PC-9 (cell line): ENCODE results near the gene TCL1B.

Source experiments
- CTCF ChIP-seq: fragments of 200-600 bp; sonication (generic); conservative IDR thresholded peaks from 2 replicates; pipeline ENCODE4 v1.6.1; 2017; ENCODE audit warnings: mixed run types, antibody characterized with exemption, mild to moderate bottlenecking, moderate library complexity
- EZH2 ChIP-seq: fragments of 200-600 bp; sonication (generic); IDR thresholded peaks from 2 replicates; pipeline ENCODE4 v1.8.0; 2017; ENCODE audit warnings: antibody characterized with exemption, low read depth

GRCh38 chr14:95652690-95653089 is 33.5 kb upstream of the TCL1B start:
- no peak for TF ChIP-seq CTCF
- TF ChIP-seq EZH2 = no peak
